HG03135 (cell line): ENCODE measurements around the gene YOD1.

Experiments
- ATAC-seq: cut with Tn5 transposase; IDR thresholded peaks from one replicate; pipeline ENCODE4 v1.9.1; 2021; ENCODE audit warnings: mild to moderate bottlenecking, moderate library complexity; ENCODE audit not compliant: unreplicated experiment

The YOD1 gene

GRCh38 chr1:207013321-207014085 is 37.5 kb downstream of the YOD1 start:
- ATAC-seq = no peak

DNA sequence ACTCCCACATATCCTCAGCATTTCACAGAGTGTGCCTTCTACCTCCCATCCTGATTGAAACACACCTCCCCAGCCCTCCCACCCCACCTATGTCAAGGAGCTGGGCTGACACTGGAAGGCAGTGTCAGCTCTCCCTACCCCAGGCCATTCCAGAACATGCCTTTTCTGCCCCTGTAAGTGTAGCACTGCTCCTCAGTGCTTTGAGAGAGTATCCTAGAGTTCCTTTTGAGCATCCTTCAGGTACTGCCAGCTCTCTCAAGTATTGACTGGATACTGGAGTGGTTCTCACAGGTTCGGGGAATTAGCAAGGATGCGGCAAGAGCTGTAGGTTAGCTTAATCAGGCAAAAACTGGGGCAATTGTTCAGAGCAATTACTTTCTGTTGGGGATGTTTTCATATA is 40.3 kb downstream of the YOD1 start:
- ATAC-seq = no peak

DNA sequence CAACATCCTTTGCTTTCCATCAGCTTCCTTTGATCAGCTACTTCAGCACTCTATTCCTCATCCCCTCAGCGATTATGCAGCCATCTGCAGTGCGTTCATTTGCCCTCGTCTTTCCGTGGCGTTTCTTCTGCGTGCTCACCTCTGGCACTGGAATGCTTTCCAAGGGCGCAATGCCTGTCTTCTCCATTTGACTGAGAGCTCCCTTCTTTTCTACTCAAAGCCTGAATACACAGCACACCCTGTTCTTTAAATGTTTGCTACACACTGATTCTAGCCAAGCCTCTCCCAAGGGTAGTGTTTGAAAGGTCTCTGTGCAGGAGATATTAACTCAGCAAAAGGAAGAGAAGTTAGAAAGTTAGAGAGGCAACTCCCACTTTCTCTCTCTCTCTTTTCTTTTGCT is 41.1 kb downstream of the YOD1 start:
- no peak for ATAC-seq

- ATAC-seq = no peak
Observed at GRCh38 chr1:207009182-207009850, 41.7 kb downstream of the YOD1 start.

DNA sequence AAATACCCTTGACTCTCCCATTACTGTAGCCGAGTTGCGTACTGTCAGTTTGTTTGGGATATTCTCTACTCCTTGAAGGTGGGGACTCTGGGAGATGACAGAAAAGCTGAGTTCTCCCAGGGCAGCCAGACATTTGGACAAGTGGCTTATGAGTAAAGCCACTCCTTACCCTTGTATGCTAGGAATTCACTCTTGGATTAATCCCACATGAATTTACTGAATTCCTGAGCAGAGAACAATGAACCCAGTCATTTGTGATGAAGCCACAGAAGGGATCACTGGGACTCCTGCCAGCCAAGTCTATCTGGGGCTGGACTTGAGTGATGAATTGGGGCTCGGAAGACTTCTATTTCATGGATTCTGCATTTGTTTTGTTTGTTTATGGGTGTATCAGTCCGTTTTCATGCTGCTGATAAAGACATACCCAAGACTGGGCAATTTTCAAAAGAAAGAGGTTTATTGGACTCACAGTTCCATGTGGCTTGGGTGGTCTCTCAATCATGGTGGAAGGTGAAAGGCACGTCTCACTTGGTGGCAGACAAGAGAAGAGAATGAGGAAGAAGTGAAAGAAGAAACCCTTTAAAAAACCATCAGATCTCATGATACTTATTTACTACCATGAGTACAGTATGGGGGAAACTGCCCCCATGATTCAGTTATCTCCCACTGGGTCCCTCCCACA is 43.5 kb downstream of the YOD1 start:
- no peak for ATAC-seq

GRCh38 chr1:207006914-207007313 is 44.1 kb downstream of the YOD1 start:
- no peak for ATAC-seq

DNA sequence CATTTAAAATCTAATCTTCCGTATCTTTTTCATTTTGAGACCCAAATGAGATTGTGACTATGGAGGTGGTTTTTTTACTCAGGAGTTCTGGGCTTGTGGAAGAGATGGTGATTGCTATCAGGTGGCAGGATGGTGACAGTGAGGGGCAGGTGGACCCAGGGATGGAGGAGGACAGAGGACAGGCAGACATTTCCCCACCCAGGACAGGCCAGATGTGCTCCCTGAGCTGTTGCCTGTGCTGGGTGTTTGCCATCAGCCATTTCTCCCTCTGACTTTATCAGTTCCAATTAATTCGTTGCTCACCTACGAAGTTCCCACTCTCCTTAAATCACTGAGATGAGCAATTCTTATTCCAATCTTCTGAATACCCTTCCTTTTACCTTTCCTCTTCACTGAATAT is 44.9 kb downstream of the YOD1 start:
- no peak for ATAC-seq

DNA sequence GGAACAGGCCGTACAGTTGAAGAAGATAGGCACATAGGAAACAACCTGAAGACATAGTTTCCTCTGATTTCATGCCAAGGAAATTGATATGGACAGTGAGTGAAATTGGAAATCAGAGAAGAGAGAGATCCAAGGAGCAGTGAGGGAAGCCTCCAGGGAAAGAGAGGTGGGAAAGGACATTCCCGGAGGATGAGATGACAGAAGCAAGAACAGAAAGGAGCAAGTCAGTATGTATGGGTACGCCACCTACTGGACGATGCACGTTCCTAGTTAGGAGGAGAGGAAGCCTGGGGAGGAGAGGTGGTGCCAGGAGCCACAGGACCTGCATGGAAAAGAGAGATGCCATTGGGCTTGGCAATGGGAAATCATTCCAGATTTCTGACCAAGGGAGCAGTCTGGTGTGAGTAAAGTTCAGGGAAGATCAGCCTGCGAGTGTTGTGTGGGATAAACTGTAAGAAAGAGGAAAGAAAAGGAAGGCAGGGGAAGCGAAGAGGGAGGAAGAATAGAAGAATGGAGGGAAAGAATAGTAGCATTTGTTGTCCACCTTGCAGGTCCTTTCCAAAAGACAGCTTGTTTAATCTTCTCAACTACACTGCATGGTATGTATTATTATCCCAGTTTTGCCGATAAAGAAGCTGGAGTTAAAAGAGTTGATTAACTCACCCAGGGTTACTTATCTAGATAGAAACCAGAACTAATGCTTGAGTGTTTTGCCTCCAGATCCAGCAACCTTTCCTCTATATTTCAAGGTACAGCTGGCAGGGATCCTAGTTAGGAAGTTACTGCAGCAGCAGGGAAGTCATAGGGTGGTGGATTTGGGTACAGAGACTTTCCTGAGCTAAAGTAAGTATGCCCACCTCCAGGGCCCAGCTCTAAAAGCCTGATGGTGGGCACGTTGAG is 45.8 kb downstream of the YOD1 start:
- no peak for ATAC-seq

DNA sequence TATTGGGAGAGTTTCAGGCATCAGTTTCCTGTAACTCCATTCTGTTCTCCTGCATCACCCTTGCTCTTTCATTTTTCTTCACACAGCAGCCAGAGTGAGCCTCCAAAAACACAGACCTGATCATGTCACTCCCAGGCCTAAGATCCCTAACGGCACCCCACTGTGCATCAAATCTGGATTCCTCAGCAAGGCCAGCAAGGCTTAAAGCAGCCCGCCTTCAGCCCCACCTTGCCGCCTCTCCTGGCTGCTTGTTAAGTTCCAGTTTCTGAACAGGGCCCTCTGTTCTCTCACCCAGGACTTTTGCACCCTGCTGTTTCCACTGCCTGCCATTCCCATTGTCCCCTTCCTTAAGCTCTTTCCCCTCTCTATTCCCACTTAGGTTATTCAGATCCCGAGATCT is 47.8 kb downstream of the YOD1 start:
- ATAC-seq = no peak

DNA sequence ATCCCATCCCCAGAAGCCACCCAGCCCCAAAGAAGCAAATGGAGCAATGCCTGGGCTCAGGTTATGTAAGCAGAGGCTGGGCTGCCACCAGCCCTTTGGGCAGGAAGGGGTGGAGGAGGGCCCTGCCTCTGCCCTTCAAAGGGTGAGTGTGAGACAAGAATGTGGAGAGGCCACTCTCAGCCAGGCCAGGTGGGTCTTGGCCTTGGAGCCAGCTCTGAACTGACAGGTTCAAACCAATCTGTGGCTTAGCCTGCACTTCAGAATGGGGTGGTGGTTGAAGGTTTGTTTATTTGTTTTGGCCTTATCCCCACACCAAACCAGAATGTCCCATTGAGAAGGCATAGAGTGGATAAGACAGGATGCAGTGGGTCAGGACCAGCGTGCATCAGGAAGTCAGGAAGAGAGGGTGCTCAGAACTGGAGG is 48.3 kb downstream of the YOD1 start:
- ATAC-seq = no peak

DNA sequence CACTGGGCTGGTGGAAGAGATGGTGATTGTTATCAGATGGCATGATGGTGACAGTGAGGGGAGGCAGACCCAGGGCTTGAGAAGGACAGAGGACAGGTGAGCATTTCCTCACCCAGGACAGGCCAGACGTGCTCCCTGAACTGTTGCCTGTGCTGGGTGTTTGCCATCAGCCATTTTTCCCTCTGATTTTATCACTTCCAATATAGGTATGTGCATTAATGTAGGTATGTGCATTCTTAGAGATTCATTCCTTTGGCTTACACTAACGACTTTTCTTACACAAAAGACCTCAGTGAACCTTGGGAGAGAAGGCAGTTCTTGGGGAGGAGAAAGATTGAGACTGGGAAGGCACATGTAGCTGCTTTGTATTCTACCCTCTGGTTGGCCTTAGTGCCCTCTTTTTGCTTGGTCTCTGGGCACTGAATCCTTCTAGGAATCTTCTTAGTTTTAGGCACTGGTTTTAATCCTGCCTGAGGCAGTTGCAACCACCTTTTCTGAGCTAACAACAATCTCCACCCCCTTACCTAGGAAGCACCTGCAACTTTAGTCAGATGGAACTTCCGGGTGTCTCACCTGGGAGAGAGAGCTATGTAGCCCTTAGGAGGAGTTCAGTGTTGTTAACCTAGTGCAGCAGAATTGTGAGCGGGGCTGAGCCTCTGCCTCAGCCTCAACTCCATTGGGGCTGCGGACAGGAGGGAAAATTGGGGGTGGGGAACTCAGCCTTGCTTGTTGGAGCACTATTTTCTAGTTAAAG is 49.3 kb downstream of the YOD1 start:
- ATAC-seq = no peak

- ATAC-seq = no peak
Observed at GRCh38 chr1:207000651-207001291, 50.2 kb downstream of the YOD1 start.

- ATAC-seq = no peak
Observed at GRCh38 chr1:206998816-206999215, 52.2 kb downstream of the YOD1 start.
